SKM-1 (cell line): ENCODE measurements around the gene LTB4R.
"Not testable (repeated sequence)": the region's sequence is repeated elsewhere in the genome, so short reads cannot be mapped to it uniquely, and the experiment has no call there.

Experiments used
- DNase-seq: peaks from one replicate; lab custom pipeline; 2025; ENCODE audit not compliant: unreplicated experiment; lab: John Stamatoyannopoulos, UW

The LTB4R gene

GRCh38 chr14:24338843-24339242 lies 27.5 kb downstream of the LTB4R start:
- DNase-seq: no peak

- DNase-seq: peak; percentile 25
These were observed 28.2 kb downstream of the LTB4R start, which contains the start of gene RIPK3 for GRCh38 chr14:24339284-24340151. TSS of gene RIPK3 (minus strand) at chr14:24339991. CDS start at chr14:24339826, 165 bp downstream.

GRCh38 chr14:24340606-24341005 lies 29.3 kb downstream of the LTB4R start:
- DNase-seq: no peak

GRCh38 chr14:24342889-24343288 lies 31.6 kb downstream of the LTB4R start:
- no peak for DNase-seq

GRCh38 chr14:24343795-24344660 lies 32.7 kb downstream of the LTB4R start:
- no peak for DNase-seq

- no peak for DNase-seq
These were observed 35.8 kb downstream of the LTB4R start for GRCh38 chr14:24347134-24347533.

- DNase-seq: no peak
These were observed 36.9 kb downstream of the LTB4R start for GRCh38 chr14:24348186-24348585.

- no peak for DNase-seq
These were observed 38.4 kb downstream of the LTB4R start for GRCh38 chr14:24349742-24350141.

GRCh38 chr14:24351517-24351916 lies 40.2 kb downstream of the LTB4R start:
- no peak for DNase-seq

- DNase-seq: no peak
These were observed 42.5 kb downstream of the LTB4R start for GRCh38 chr14:24353559-24354481.

GRCh38 chr14:24354482-24354825 lies 43.2 kb downstream of the LTB4R start:
- DNase-seq: not testable (repeated sequence)

- DNase-seq: no peak
These were observed 43.7 kb downstream of the LTB4R start for GRCh38 chr14:24355009-24355408.

- no peak for DNase-seq
These were observed 44.9 kb downstream of the LTB4R start for GRCh38 chr14:24356208-24356607.

GRCh38 chr14:24360281-24360680 lies 49.0 kb downstream of the LTB4R start:
- no peak for DNase-seq

GRCh38 chr14:24361326-24361725 lies 50.0 kb downstream of the LTB4R start:
- DNase-seq: no peak

GRCh38 chr14:24362241-24362960 lies 51.1 kb downstream of the LTB4R start:
- no peak for DNase-seq

GRCh38 chr14:24363401-24363800 lies 52.1 kb downstream of the LTB4R start:
- no peak for DNase-seq

- DNase-seq: no peak
These were observed 53.5 kb downstream of the LTB4R start for GRCh38 chr14:24364841-24365240.

GRCh38 chr14:24365600-24366412 lies 54.5 kb downstream of the LTB4R start:
- no peak for DNase-seq

GRCh38 chr14:24366413-24366720 lies 55.1 kb downstream of the LTB4R start:
- DNase-seq: no peak
